Mononuclear cell (primary cell): ENCODE results near the gene PER1. TPM values are rescaled to one million over a fixed set of nuclear protein-coding genes. Genes with fewer than 3 reads are reported as not detected.
"Not testable (repeated sequence)": the region's sequence is repeated elsewhere in the genome, so short reads cannot be mapped to it uniquely, and the experiment has no call there.

Experiments
- H3K27me3 ChIP-seq: 2 replicates; pipeline ENCODE4 v1.6.0; 2011; ENCODE audit warnings: low read length, control low read depth; ENCODE audit not compliant: insufficient read depth
- H3K4me1 ChIP-seq: 2 replicates; pipeline ENCODE4 v1.5.1; 2011; ENCODE audit warnings: mild to moderate bottlenecking, low read length, control low read depth; ENCODE audit not compliant: insufficient read depth
- H3K4me3 ChIP-seq: 2 replicates; pipeline ENCODE4 v1.5.1; 2011; ENCODE audit warnings: mild to moderate bottlenecking, low read length, moderate library complexity
- H3K9me3 ChIP-seq: 2 replicates; pipeline ENCODE4 v1.5.1; 2011; ENCODE audit warnings: low read depth, mild to moderate bottlenecking, control low read depth, low read length
- total RNA-seq: library from RNA; depleted of rRNA; stranded (reverse); fragments of >200 nt; gene quantifications from one replicate; pipeline ENCODE4 v1.2.3, GENCODE V29; 2012

The PER1 gene
- total RNA-seq, 1 donor = 250 TPM

DNA sequence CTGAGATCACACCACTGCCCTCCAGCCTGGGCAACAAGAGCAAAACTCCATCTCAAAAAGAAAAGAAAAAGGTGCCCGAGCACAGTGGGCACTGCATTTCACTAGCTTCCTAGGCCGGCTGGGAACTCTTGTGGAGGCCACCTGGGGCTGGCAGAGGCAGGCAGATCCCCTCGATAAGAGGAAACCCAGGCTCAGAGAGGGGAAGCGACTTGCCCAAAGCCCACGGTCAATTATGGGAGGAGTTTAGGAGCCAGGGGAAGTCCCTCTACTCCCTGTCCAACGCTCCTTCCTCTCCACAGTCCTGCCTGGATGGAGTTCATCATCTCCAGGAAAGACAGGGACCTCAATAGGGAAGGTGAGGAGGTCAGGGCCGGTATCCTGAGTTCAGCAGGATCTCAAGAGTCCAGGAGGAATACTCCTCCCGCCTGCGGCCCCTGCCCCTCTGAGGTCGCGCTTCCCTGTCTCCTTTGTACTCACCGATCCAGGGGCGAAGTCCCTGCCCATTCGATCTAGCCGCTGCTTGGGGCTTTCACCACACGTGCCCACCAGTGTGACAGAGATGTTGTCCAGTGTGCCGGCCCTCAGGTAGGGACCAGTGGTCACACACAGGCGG lies 34.7 kb downstream of the PER1 start:
- no peaks in the 10 kb centered on the region for H3K9me3 ChIP-seq
- H3K27me3 ChIP-seq = peaks cover 58% of the 10 kb centered on the region
- H3K4me3 ChIP-seq = peak overlapping the region; percentile 38
- H3K4me1 ChIP-seq = peaks cover 46% of the 10 kb centered on the region

DNA sequence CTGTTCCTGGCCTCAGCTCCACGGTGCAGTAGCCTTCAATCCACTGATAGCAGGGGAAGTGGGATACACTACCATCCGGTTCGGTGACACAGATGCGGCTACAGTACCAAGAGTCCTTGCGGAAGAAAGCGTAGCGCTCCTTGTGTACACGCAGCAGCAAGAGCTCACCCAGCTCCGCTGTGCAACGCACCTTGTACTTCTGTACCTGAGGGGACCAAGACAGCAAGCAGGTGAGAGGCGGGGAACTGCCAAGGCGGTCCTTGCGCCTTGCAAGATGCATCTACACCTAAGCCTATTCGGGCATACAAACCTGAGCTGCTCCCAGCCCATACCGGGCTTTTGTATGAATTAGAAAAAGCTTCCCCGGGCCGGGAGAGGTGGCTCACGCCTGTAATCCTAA lies 35.4 kb downstream of the PER1 start:
- Histone ChIP-seq H3K4me1 (peaks cover 39% of the 10 kb centered on the region), H3K27me3 (peaks cover 60% of the 10 kb centered on the region), H3K4me3 (no peak overlapping the region), H3K9me3 (no peaks in the 10 kb centered on the region)

DNA sequence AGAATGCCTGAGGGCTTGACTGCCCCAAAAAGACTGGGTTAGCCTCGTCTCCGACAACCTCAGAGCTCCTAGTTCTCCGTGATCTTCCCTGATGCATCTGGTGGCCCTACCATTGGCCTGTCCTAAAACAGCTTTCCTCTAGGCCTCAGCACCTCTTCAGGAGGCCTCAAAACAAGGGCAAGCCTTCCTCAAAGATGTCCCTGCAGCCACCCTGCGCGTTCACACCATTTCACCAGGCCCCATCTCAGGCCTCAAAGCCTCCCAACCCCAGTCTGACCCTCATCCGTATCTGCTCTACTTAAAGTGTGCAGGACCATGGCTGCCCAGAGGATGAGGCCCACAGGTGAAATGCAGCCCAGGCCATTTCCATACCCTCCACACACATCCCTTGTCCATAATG lies 41.3 kb downstream of the PER1 start:
- H3K9me3 ChIP-seq = no peaks in the 10 kb centered on the region
- H3K4me3 ChIP-seq = no peak overlapping the region
- peaks cover 8% of the 10 kb centered on the region for H3K4me1 ChIP-seq
- peaks cover 31% of the 10 kb centered on the region for H3K27me3 ChIP-seq

DNA sequence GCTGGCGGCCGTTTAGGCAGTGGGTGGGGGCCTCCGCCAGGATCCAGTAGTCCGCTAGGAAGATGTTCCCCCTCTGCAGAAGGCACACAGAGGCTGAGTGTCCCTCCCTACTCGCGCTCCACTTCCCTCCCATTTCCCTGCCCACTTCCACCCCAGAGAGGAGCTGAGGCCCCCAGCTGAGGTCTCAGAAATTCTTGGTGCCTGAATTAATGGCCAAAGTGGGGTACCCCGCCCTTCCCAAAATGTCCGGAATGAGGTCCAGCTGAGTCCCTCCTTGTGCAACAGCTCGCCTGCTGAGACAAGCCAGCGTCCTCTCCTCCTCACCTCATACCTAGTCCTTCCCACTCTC lies 41.8 kb downstream of the PER1 start:
- Histone ChIP-seq H3K27me3 (peaks cover 26% of the 10 kb centered on the region), H3K4me3 (no peak overlapping the region), H3K4me1 (peaks cover 8% of the 10 kb centered on the region), H3K9me3 (no peaks in the 10 kb centered on the region)

DNA sequence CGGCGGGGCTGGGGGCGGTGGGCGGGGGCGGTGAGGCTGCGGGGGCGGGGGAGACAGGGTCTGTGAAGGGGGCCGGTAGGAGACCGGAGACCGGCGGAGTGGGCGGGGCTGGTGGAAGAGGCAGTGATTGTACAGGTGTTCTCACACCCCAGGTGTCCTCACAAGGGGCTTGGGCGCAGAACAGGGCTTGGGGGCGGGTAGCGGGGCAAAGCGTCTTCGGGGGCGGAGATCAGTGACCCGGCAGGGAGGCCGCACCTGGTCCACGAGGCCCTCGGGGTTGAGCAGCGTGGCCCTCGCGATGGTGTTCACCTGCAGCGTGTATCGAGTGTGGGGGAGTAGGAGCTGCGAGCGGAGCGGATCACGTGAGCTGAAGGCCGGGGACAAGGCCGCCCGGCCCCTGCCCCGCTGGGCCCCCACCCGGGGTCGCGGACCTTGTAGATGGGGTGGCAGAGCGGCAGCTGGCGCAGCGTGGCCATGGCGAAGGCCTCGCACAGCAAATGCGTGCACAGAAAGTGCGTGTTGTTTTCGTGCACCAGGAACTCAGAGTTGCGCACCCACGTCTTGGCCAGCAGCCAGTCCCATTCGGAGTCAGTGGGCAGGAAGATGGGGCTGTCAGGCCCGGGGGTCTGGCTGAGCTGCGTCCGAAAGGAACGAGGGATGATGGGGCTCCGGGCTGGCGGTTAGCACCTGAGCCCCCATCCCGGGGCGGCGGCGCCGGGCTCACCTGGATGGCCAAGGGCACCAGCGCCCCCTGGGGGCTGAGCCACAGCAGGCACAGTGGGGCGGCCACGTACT lies 42.3 kb downstream of the PER1 start:
- Histone ChIP-seq H3K4me3 (peak overlapping the region; percentile 19), H3K27me3 (peaks cover 20% of the 10 kb centered on the region), H3K4me1 (peaks cover 8% of the 10 kb centered on the region), H3K9me3 (no peaks in the 10 kb centered on the region)

DNA sequence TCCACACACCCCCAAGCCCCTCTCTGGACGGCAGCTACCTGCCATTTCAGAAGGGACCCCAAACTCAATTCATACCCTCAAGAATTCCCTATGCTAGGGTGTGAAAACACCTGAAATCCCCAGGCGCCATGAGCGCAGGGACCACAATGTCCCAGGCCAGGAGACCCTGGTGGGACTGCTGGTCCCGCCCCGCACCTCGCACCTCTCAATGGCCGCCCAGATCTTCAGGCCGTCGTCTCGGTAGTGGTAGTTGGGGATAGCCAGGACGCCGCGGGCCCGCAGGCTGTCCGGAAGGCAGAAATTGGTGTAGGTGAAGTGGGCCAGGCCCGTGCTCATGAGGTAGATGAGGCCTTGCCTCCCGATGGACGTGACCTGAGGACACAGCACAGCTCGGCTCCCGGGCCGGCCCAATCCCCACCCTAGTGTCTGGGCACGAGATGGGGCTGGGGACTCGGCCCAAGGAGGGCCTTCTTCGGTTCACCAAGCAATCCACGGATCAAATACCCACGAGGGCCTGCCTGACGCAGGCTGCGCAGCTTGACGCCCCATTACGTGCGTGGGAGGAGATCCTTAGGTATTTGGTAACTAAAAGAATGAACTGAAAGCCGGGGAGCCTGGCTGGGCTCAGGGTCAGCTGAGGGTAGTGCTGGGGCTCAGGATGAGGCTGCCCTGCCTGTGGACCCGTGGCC lies 43.1 kb downstream of the PER1 start:
- H3K9me3 ChIP-seq = no peaks in the 10 kb centered on the region
- H3K4me3 ChIP-seq = no peak overlapping the region
- H3K4me1 ChIP-seq = peaks cover 8% of the 10 kb centered on the region
- H3K27me3 ChIP-seq = peaks cover 14% of the 10 kb centered on the region

DNA sequence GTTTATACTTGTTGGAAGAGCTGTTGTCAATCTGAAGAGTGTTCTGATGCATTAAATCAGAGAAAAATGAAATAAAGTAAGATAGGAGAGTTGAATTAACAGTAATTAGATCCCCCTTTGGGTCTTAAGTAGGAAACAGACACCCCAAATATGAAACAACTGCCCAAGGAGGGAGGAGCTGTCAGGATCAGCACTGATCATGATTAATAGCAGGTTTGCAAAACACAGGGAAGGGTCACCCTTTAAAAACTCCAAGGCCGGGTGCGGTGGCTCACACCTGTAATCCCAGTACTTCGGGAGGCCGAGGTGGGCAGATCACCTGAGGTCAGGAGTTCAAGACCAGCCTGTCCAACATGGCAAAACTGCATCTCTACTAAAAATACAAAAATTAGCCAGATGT lies 45.2 kb downstream of the PER1 start:
- not testable (repeated sequence) for H3K9me3 ChIP-seq, H3K4me1 ChIP-seq, H3K27me3 ChIP-seq, H3K4me3 ChIP-seq

DNA sequence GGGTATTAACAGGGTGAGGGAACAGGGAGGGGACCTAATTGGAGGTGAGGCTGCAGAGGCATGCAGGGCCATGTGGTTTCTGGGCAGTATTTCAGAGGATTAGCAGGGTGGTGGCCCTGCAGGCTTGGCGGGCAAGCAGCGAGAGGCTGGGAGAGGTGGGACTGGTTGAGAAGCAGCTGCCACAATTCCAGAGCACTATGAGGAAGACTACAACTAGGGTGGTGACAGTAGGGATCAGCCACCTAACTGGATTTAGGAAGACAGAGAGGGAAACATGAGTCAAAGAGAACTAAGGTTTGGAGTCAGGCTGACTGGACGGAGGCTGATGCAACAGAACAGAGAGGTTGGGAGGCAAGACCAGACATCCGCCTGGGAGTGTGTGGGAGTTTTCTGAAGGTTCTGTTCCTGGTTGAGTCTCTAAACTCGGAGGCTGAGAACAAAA lies 46.2 kb downstream of the PER1 start:
- Histone ChIP-seq H3K4me1 (peaks cover 8% of the 10 kb centered on the region), H3K4me3 (no peak overlapping the region), H3K9me3 (no peaks in the 10 kb centered on the region), H3K27me3 (no peaks in the 10 kb centered on the region)

DNA sequence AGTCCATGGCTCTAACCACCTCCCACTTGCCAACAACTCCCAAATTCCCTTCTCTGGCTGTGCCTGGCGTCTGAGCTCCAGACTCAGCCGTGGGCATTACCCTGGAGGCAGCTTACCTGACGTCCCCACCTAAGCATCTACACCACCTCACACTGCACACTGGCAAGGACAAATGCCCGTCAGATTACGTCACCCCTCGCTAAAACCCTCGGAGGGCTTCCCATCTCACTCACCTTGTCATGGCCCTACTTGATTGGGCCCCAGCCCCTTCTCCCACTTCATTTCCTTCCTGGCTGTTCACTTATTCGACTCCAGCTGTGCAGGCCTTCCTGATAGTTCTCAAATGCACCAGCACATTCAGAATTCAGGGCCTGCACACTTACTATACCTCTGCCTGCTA lies 47.3 kb downstream of the PER1 start:
- H3K4me3 ChIP-seq = no peak overlapping the region
- peaks cover 2% of the 10 kb centered on the region for H3K4me1 ChIP-seq
- no peaks in the 10 kb centered on the region for H3K9me3 ChIP-seq
- H3K27me3 ChIP-seq = no peaks in the 10 kb centered on the region

DNA sequence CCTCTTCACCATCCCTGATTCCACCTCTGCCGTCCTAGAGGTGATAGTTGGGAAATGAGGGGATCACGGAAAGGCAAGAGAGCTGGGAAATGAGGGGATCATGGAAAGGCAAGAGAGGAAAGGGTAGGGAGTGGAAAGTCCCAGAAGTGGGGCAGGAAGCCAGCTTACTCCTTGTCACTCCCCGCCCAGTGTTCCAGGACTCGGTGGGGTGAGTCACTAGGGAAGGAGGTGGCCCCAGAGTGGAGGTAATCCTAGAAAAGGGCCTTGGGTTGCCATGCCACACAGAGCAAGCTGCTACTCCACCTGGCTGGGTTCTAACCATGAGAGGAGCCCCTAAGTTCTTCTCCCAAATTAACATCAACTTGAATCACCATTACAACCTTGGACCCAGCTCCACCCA lies 48.7 kb downstream of the PER1 start:
- no peaks in the 10 kb centered on the region for H3K4me1 ChIP-seq
- H3K4me3 ChIP-seq = no peak overlapping the region
- H3K27me3 ChIP-seq = no peaks in the 10 kb centered on the region
- H3K9me3 ChIP-seq = no peaks in the 10 kb centered on the region

DNA sequence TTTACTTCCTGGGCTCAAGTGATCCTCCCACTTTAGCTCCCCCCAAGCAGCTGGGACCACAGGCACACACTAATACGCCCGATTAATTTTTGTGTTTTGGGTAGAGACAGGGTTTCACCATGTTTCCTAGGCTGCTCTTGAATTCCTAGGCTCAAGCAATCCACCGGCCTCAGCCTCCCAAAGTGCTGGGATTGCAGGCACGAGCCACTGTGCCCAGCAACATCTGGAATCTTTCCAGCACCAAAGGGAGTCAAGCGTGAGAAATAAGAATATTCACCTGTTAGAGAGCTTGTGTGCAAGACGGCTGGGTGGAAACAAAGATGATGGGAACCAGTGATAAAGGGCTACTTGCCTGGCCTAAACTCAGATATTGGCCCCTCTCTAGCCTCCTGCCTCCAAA lies 50.5 kb downstream of the PER1 start:
- no peak overlapping the region for H3K4me3 ChIP-seq
- no peaks in the 10 kb centered on the region for H3K4me1 ChIP-seq
- H3K9me3 ChIP-seq = no peaks in the 10 kb centered on the region
- H3K27me3 ChIP-seq = no peaks in the 10 kb centered on the region

DNA sequence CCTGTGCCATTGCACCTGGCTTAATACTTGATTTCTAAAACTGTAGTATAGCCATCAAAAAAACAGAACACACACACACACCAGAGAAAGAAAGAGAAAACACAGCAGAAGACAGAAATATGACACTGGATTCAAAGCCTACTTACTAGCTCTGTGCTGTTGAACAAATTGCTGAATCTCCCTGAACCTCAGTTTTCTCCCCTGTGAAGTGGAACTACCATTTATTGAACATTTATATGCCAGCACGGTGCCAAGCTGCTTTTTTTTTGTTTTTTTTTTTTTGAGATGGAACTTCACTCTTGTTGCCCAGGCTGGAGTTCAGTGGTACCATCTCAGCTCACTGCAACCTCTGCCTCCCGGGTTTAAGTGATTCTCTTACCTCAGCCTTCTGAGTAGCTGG lies 51.4 kb downstream of the PER1 start:
- no peak overlapping the region for H3K4me3 ChIP-seq
- no peaks in the 10 kb centered on the region for H3K27me3 ChIP-seq
- H3K9me3 ChIP-seq = no peaks in the 10 kb centered on the region
- H3K4me1 ChIP-seq = no peaks in the 10 kb centered on the region

DNA sequence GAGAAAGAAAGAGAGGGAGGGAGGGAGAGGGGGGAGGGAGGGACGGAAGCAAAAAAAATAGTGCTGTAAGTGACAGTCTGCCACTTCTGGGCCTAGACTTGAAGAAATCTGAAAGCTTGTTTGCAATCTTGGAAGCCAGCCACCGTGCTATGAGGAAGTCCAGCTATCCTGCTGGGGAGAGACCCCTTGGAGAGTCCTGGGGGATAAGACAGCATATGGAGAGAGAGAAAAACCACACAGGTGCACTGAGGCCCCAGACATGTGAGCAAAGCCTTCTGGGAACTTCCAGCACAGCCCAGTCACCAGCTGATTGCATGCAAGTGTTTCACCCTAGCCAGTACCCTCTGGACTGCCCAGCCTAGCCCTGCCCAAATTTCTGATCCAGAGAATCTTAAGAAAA lies 52.1 kb downstream of the PER1 start:
- Histone ChIP-seq H3K9me3 (no peaks in the 10 kb centered on the region), H3K27me3 (no peaks in the 10 kb centered on the region), H3K4me1 (no peaks in the 10 kb centered on the region), H3K4me3 (no peak overlapping the region)

DNA sequence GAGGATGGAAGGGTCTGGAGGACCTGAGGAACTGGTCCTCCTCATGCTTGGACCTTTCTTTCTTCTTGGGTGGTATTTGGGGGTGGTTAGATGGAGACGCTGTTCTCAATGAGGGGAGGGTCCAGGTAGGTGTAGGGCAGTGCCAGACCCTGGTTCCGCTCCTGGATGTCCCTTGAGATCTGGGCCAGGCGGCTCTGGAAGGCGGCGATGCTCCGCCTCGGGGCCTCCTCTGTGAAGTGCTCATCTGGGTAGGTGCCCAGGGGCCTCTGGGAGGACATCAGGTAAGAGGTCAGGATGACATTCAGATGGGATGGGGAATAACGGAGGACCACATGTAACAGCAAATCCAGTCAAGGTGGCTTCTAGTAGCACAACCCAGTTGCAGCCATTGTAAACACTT lies 55.7 kb downstream of the PER1 start:
- Histone ChIP-seq H3K4me3 (no peak overlapping the region), H3K9me3 (no peaks in the 10 kb centered on the region), H3K27me3 (no peaks in the 10 kb centered on the region), H3K4me1 (peaks cover 4% of the 10 kb centered on the region)

DNA sequence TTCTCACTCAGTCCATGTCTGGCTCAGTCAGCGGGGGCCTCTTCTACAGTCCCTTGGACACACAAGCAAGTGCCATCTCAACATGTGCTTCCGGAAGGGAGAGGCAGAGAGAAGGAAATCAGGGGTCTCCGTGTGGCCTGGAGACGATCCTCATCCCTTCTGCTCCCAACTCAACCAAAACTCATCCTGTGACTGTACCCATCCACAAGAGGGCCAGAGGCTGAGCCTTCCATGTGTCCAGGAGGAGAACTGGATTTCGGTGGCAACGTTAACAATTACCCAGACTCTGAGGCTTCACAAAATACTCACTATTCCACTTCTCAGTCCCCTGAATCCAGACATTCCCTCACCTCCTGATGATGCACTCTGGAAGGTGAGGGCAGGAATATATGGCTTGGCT lies 56.8 kb downstream of the PER1 start:
- peaks cover 9% of the 10 kb centered on the region for H3K4me1 ChIP-seq
- no peaks in the 10 kb centered on the region for H3K9me3 ChIP-seq
- no peak overlapping the region for H3K4me3 ChIP-seq
- H3K27me3 ChIP-seq = no peaks in the 10 kb centered on the region
